GM23248 (cell line): ENCODE results near the gene KIF13A. TPM values are rescaled to one million over a fixed set of nuclear protein-coding genes. Genes with fewer than 3 reads are reported as not detected.

Experiments
- DNase-seq: peaks from one replicate; pipeline ENCODE4 v3.0.0-alpha.2; 2015
- H2AFZ ChIP-seq: fragments of 200-600 bp; sonication (generic); 2 replicates; pipeline ENCODE4 v1.6.1; 2016; ENCODE audit warnings: antibody characterized with exemption
- H3F3A ChIP-seq: fragments of 200-600 bp; sonication (generic); 2 replicates; pipeline ENCODE4 v1.6.1; 2016; ENCODE audit warnings: mild to moderate bottlenecking, antibody characterized with exemption, mixed run types; ENCODE audit not compliant: insufficient read depth
- H3K27ac ChIP-seq: fragments of 200-600 bp; sonication (generic); 2 replicates; pipeline ENCODE4 v1.5.1; 2016; ENCODE audit warnings: mild to moderate bottlenecking
- H3K27me3 ChIP-seq: fragments of 200-600 bp; sonication (generic); replicated peaks from 2 replicates; pipeline ENCODE4 v1.6.1; 2016; ENCODE audit warnings: mild to moderate bottlenecking; ENCODE audit not compliant: insufficient read depth
- H3K36me3 ChIP-seq: fragments of 200-600 bp; sonication (generic); 2 replicates; pipeline ENCODE4 v1.6.1; 2016; ENCODE audit warnings: low read depth, mild to moderate bottlenecking
- H3K4me1 ChIP-seq: fragments of 200-600 bp; sonication (generic); 2 replicates; pipeline ENCODE4 v1.6.1; 2016; ENCODE audit warnings: mild to moderate bottlenecking; ENCODE audit not compliant: insufficient read depth
- H3K4me2 ChIP-seq: fragments of 200-600 bp; sonication (generic); one replicate; pipeline ENCODE4 v1.6.1; 2016; ENCODE audit warnings: mild to moderate bottlenecking; ENCODE audit not compliant: unreplicated experiment
- H3K4me3 ChIP-seq: fragments of 200-600 bp; sonication (generic); 2 replicates; pipeline ENCODE4 v1.5.1; 2016; ENCODE audit warnings: mild to moderate bottlenecking
- H3K79me2 ChIP-seq: fragments of 200-600 bp; sonication (generic); 2 replicates; pipeline ENCODE4 v1.6.1; 2016; ENCODE audit warnings: mild to moderate bottlenecking; ENCODE audit not compliant: insufficient read depth
- H3K9ac ChIP-seq: fragments of 200-600 bp; sonication (generic); 2 replicates; pipeline ENCODE4 v1.6.1; 2016; ENCODE audit warnings: mild to moderate bottlenecking
- H3K9me2 ChIP-seq: fragments of 200-600 bp; sonication (generic); 2 replicates; pipeline ENCODE4 v1.6.1; 2016; ENCODE audit warnings: mixed run types, mild to moderate bottlenecking, moderate library complexity; ENCODE audit not compliant: insufficient read depth
- H3K9me3 ChIP-seq: fragments of 200-600 bp; sonication (generic); one replicate; pipeline ENCODE4 v1.6.1; 2017; ENCODE audit warnings: low read depth
- H4K20me1 ChIP-seq: fragments of 200-600 bp; sonication (generic); 2 replicates; pipeline ENCODE4 v1.6.0; 2016; ENCODE audit not compliant: insufficient read depth
- EZH2 ChIP-seq: fragments of 200-600 bp; sonication (generic); IDR thresholded peaks from 2 replicates; pipeline ENCODE4 v1.6.1; 2018; ENCODE audit warnings: antibody characterized with exemption, mild to moderate bottlenecking; ENCODE audit not compliant: insufficient read depth, poor library complexity, severe bottlenecking
- EZH2phosphoT487 ChIP-seq: fragments of 200-600 bp; sonication (generic); IDR thresholded peaks from 2 replicates; pipeline ENCODE4 v1.6.1; 2018; ENCODE audit warnings: antibody characterized with exemption, moderate library complexity, mild to moderate bottlenecking, low read depth; ENCODE audit not compliant: insufficient read depth
- WGBS, 2 experiments: methylation state at CpG; one replicate each; pipeline ENCODE4 v1.1.6; 2015 to 2017; ENCODE audit warnings: low lambda C conversion rate in 2 of 2, low coverage in 1 of 2; ENCODE audit errors: missing lambda C conversion rate in 2 of 2; 5-methylcytosine and 5-hydroxymethylcytosine counted together
- in situ Hi-C: fragments of 300-500 bp; cut with MboI; formaldehyde crosslinking; loops from 2 replicates; pipeline ENCODE4 v1.15.0; 2020
- polyA plus RNA-seq: library from polyadenylated mRNA; unstranded; fragments of >200 nt; fragmentation: Nextera tagmentation; extraction: Ambion mirVana; gene quantifications from 2 replicates; pipeline ENCODE4 v1.2.1, GENCODE V29; 2016
- total RNA-seq: library from RNA; depleted of rRNA; stranded (reverse); fragments of >200 nt; shearing (Covaris generic); gene quantifications from 2 replicates; pipeline ENCODE4 v1.2.3, GENCODE V29; 2014

The KIF13A gene
- total and polyA plus RNA-seq, 2 experiments from 2014 or later, result 5.0 to 46.0 TPM

DNA sequence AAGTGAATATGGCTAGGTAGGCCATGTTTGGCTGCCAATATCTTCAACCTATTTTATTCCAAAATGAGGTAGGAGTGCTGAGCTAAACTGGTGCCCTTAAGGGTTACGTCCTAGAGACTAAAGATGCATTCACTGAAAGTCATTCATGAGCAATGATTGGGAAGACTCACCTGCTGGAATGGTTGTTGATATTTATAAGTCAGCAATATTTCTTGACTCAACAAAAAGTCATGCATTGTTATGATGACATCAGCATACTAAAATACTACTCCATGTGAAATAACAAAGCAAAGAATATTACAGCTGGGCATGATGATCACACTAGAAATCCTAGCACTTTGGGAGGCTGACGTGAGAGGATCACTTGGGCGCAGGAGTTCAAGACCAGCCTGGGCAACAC lies 263.1 kb downstream of the KIF13A start:
- no peaks in the 10 kb centered on the region for H3K9me3 ChIP-seq
- H3K79me2 ChIP-seq, result no peaks in the 10 kb centered on the region
- H3K4me2 ChIP-seq, result no peak overlapping the region
- H3F3A ChIP-seq, result 0 out of 2 replicates have a peak, but pooled peaks cover 3% of the 10 kb centered on the region
- no peak for TF ChIP-seq EZH2
- no peak for TF ChIP-seq EZH2phosphoT487
- 93 to 94% methylated on average over 3 of the region's 3 CpGs for WGBS, 2 experiments
- H3K4me1 ChIP-seq, result peaks cover 8% of the 10 kb centered on the region
- H2AFZ ChIP-seq, result 0 out of 2 replicates have a peak overlapping the region, but pooled peaks have one; percentile 72
- in situ Hi-C loops, result no loop called here
- H3K4me3 ChIP-seq, result no peak overlapping the region
- H3K36me3 ChIP-seq, result no peaks in the 10 kb centered on the region
- no peaks in the 10 kb centered on the region for H3K27me3 ChIP-seq
- no peak overlapping the region for H3K27ac ChIP-seq
- no peaks in the 10 kb centered on the region for H4K20me1 ChIP-seq
- H3K9ac ChIP-seq, result no peak overlapping the region
- no peaks in the 10 kb centered on the region for H3K9me2 ChIP-seq
- no peak for DNase-seq

DNA sequence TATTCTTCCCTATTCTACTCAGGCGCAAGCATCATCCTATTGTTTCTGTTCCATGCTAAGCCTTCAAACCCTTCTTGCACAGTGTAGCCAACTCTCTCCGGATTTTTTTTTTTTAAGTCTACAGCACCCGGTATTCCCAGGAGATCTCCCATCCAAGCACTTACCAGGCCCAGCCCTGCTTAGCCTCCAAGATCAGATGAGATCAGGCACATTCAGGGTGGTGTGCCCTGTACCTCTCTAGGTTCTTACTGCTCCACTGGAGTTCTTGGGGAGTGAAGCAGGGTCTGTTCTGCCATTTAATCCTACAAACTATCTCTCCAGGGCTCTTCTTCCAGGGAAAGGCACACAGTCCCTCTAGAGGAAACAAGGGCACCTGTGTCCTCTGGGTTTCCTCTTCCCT lies 265.8 kb downstream of the KIF13A start:
- no peak overlapping the region for H3K4me2 ChIP-seq
- H3K9me2 ChIP-seq, result no peaks in the 10 kb centered on the region
- WGBS, 2 experiments, result 71 to 85% methylated on average over 3 of the region's 3 CpGs
- TF ChIP-seq EZH2phosphoT487 (no peak), EZH2 (no peak)
- no peaks in the 10 kb centered on the region for H4K20me1 ChIP-seq
- no peak overlapping the region for H3K4me3 ChIP-seq
- H2AFZ ChIP-seq, result no peak overlapping the region
- H3K9ac ChIP-seq, result no peak overlapping the region
- no peak overlapping the region for H3K27ac ChIP-seq
- in situ Hi-C loops, result no loop called here
- H3K4me1 ChIP-seq, result peaks cover 8% of the 10 kb centered on the region
- no peaks in the 10 kb centered on the region for H3K9me3 ChIP-seq
- peaks cover 5% of the 10 kb centered on the region; the same call in 1 of the 2 replicates for H3F3A ChIP-seq
- no peaks in the 10 kb centered on the region for H3K27me3 ChIP-seq
- H3K79me2 ChIP-seq, result no peaks in the 10 kb centered on the region
- DNase-seq, result no peak
- no peaks in the 10 kb centered on the region for H3K36me3 ChIP-seq

DNA sequence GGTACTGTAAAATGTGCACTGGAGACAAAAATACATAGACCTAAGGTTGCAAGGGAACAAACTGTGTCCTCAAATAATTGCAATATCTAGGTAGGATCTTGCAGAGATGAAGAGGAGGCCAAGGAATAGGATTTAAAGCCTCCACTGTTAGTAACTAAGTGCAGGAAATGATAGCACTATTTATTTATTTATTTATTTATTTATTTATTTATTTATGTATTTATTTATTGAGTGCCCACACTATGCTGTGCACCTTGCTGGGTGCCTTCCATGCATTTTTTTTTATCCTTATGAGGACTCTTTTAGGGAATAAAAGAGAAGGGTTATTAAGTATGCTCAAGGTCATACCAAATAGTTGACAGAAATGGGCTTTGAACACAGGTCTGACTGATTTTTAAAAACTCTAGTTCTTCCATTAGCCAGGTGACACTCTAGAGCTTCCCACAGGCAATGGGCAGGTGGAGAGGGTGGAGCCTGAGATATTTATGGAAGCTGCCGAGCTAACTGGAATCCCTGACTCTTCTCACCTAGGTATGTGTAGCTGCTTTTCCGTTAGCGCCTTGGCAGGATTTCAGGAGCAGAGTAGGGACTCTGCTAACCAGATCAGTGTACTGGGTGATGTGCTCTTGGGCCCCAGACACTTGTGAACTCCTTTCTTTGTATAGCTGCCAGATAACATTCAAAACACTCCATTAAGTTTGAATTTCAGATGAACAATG lies 268.0 kb downstream of the KIF13A start:
- 92 to 93% methylated on average over 3 of the region's 3 CpGs for WGBS, 2 experiments
- H3F3A ChIP-seq, result peaks cover 19% of the 10 kb centered on the region
- no peaks in the 10 kb centered on the region for H3K9me2 ChIP-seq
- no peaks in the 10 kb centered on the region for H3K36me3 ChIP-seq
- no peak overlapping the region for H3K4me2 ChIP-seq
- DNase-seq, result no peak
- H2AFZ ChIP-seq, result no peak overlapping the region
- H3K4me1 ChIP-seq, result peaks cover 19% of the 10 kb centered on the region
- H3K79me2 ChIP-seq, result no peaks in the 10 kb centered on the region
- H3K9ac ChIP-seq, result no peak overlapping the region
- no peak overlapping the region for H3K4me3 ChIP-seq
- in situ Hi-C loops, result no loop called here
- H3K27ac ChIP-seq, result no peak overlapping the region
- H3K27me3 ChIP-seq, result no peaks in the 10 kb centered on the region
- H3K9me3 ChIP-seq, result no peaks in the 10 kb centered on the region
- no peaks in the 10 kb centered on the region for H4K20me1 ChIP-seq
- TF ChIP-seq EZH2 (no peak), EZH2phosphoT487 (no peak)

DNA sequence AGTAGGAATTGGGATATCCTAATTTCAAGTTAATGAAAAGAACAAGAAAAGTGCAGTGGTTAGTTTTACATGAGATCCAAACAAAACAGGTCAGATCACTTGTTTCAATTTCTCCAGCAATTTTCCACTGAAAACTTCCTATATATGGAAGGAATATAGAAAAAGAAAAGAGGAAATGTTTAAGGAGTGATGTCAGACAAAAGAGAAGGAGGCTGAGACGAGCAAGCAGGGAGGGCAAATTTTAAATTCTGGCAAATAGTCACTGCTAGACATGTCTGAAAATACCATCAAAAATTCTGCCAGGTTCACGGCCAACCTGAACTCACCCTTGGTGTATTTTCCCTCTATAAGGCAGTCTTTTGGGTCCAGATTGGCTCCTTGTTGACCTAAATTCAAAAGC lies 271.2 kb downstream of the KIF13A start:
- Histone ChIP-seq H3K36me3 (no peaks in the 10 kb centered on the region), H3K4me3 (no peak overlapping the region), H2AFZ (peak overlapping the region; percentile 41), H3K9ac (no peak overlapping the region), H3K4me2 (peak overlapping the region; percentile 35), H3K9me2 (no peaks in the 10 kb centered on the region), H4K20me1 (no peaks in the 10 kb centered on the region), H3K79me2 (no peaks in the 10 kb centered on the region), H3K9me3 (no peaks in the 10 kb centered on the region), H3K27me3 (no peaks in the 10 kb centered on the region), H3F3A (peaks cover 22% of the 10 kb centered on the region), H3K4me1 (peaks cover 24% of the 10 kb centered on the region), H3K27ac (no peak overlapping the region)
- no peak for TF ChIP-seq EZH2phosphoT487
- no peak for TF ChIP-seq EZH2
- no peak for DNase-seq
- in situ Hi-C loops, result no loop called here
- 53 to 59% methylated on average over 2 of the region's 2 CpGs for WGBS, 2 experiments
